Suprapubic skin (tissue), 4 donors: ENCODE measurements around the gene SRM.

Experiments used
- EP300 ChIP-seq: sonication (generic); formaldehyde crosslinking; IDR thresholded peaks from one replicate; pipeline ENCODE4 v1.6.1; 2017; ENCODE audit warnings: antibody characterized with exemption
- POLR2A ChIP-seq, 2 donors: fragments of 450-650 bp; IDR thresholded peaks; one replicate each; pipeline ENCODE4 v1.6.1; 2017; ENCODE audit warnings: antibody characterized with exemption in 2 of 2, mild to moderate bottlenecking in 2 of 2, moderate library complexity in 2 of 2
- POLR2AphosphoS5 ChIP-seq, 3 donors: sonication (generic); formaldehyde crosslinking; IDR thresholded peaks; one replicate each; pipeline ENCODE4 v1.6.1; 2017; ENCODE audit warnings: antibody characterized with exemption in 3 of 3
- TF ChIP-seq, protein P1 (sequence below), 2 donors: fragments of 200-600 bp in 1 of 2; fragments of 450-650 bp in 1 of 2; sonication (generic) in 1 of 2; IDR thresholded peaks; one replicate each; pipeline ENCODE4 v1.5.1; 2016 to 2019; ENCODE audit warnings: antibody characterized with exemption in 2 of 2, mild to moderate bottlenecking in 1 of 2, moderate library complexity in 1 of 2

DNA sequence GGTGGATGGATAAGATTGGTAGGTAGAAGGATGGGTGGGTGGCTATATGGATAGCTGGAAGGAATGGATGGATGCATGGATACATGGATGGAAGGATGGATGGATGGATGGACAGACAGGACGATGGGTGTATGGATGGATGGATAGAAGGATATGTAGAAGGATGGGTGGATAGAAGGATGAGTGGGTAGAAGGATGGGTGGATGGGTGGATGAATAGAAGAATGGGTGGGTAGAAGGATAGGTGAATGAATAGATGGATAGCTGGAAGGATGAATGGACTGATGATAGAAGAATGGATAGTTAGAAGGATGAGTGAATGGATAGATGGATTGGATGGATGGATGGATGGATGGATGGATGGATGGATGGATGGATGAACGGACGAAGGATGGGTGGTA is 17.8 kb downstream of the SRM start:
- TF ChIP-seq, protein P1, sequence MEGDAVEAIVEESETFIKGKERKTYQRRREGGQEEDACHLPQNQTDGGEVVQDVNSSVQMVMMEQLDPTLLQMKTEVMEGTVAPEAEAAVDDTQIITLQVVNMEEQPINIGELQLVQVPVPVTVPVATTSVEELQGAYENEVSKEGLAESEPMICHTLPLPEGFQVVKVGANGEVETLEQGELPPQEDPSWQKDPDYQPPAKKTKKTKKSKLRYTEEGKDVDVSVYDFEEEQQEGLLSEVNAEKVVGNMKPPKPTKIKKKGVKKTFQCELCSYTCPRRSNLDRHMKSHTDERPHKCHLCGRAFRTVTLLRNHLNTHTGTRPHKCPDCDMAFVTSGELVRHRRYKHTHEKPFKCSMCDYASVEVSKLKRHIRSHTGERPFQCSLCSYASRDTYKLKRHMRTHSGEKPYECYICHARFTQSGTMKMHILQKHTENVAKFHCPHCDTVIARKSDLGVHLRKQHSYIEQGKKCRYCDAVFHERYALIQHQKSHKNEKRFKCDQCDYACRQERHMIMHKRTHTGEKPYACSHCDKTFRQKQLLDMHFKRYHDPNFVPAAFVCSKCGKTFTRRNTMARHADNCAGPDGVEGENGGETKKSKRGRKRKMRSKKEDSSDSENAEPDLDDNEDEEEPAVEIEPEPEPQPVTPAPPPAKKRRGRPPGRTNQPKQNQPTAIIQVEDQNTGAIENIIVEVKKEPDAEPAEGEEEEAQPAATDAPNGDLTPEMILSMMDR (IDR thresholded peaks at IDR 0.05) = no peak
- TF ChIP-seq POLR2A (IDR thresholded peaks at IDR 0.05) (no peak), POLR2AphosphoS5 (IDR thresholded peaks at IDR 0.05) (no peak), EP300 (no peak)
